H1 (cell line): ENCODE data around the gene XKR7. TPM values are rescaled to one million over a fixed set of nuclear protein-coding genes. Genes with fewer than 3 reads are reported as not detected.

Experiments
- ASH2L ChIP-seq: fragments of 200-600, 300-600 bp; sonication (generic); IDR thresholded peaks from one replicate; pipeline ENCODE4 v1.7.1; 2017; ENCODE audit warnings: low read length
- BCL11A ChIP-seq, 2 experiments: IDR thresholded peaks; one replicate each; pipeline ENCODE4 v1.6.1; 2011; ENCODE audit warnings: low read depth in 2 of 2, low read length in 2 of 2, mild to moderate bottlenecking in 2 of 2
- CREB1 ChIP-seq: IDR thresholded peaks from 2 replicates; pipeline ENCODE4 v1.6.1; 2012; ENCODE audit warnings: inconsistent platforms
- GABPA ChIP-seq: IDR thresholded peaks from 2 replicates; pipeline ENCODE4 v1.6.1; 2011; ENCODE audit warnings: mild to moderate bottlenecking, low read length, moderate library complexity, borderline replicate concordance; ENCODE audit not compliant: insufficient read depth
- HDAC2 ChIP-seq, 2 experiments: fragments of 300-600 bp in 1 of 2; sonication (generic) in 1 of 2; IDR thresholded peaks; 2 replicates each; pipeline ENCODE4 v1.6.1; 2011 to 2012; ENCODE audit warnings: low read depth in 2 of 2, low read length in 2 of 2, mild to moderate bottlenecking in 2 of 2, moderate library complexity in 2 of 2, borderline replicate concordance in 1 of 2, inconsistent platforms in 1 of 2
- JUN ChIP-seq: IDR thresholded peaks from 2 replicates; pipeline ENCODE4 v1.6.1; 2011; ENCODE audit warnings: low read depth, mild to moderate bottlenecking, improper control_type of control experiment, low read length
- KDM4A ChIP-seq: IDR thresholded peaks from one replicate; pipeline ENCODE4 v1.7.1; 2012; ENCODE audit warnings: low read depth, mild to moderate bottlenecking, moderate library complexity, low read length, inconsistent platforms; ENCODE audit not compliant: severe bottlenecking
- SP1 ChIP-seq: IDR thresholded peaks from 2 replicates; pipeline ENCODE4 v1.6.1; 2011; ENCODE audit warnings: low read depth, low read length
- TAF1 ChIP-seq: IDR thresholded peaks from 2 replicates; pipeline ENCODE4 v1.6.1; 2011; ENCODE audit warnings: mild to moderate bottlenecking, low read depth, low read length
- TAF7 ChIP-seq: optimal IDR thresholded peaks from 2 replicates; pipeline ENCODE3; 2011; ENCODE audit warnings: low read depth, mild to moderate bottlenecking, inconsistent platforms, low read length, moderate library complexity, borderline replicate concordance
- TCF12 ChIP-seq: IDR thresholded peaks from 2 replicates; pipeline ENCODE4 v1.6.1; 2011; ENCODE audit warnings: low read depth, mild to moderate bottlenecking, low read length
- polyA plus RNA-seq, 7 experiments: library from polyadenylated mRNA; depleted of rRNA in 3 of 7; stranded (reverse) in 5 of 7; unstranded in 2 of 7; fragments of >200 nt in 5 of 7; fragments of 200-250 nt in 2 of 7; gene quantifications; 1 replicate in 5 of 7; 2 replicates in 1 of 7; 4 replicates in 1 of 7; pipeline versions ENCODE4 v1.2.1 to v1.2.3, GENCODE V29; 2011 to 2013; ENCODE audit warnings: missing spikeins in 2 of 7, mixed read lengths in 2 of 7
- total RNA-seq: library from RNA; stranded (reverse); fragmentation: NEBNext Ultra II Directional; extraction: Animal tissue kit (Norgen Biotek cat#: 25700); gene quantifications from 2 replicates; pipeline ENCODE4 v1.2.1, GENCODE V29; 2021

The XKR7 gene
- total and polyA plus RNA-seq, 2 of the 8 experiments (the other 6 are each of a cell fraction or from before 2014, with no cell fraction given) = 1.8 to 2.4 TPM

DNA sequence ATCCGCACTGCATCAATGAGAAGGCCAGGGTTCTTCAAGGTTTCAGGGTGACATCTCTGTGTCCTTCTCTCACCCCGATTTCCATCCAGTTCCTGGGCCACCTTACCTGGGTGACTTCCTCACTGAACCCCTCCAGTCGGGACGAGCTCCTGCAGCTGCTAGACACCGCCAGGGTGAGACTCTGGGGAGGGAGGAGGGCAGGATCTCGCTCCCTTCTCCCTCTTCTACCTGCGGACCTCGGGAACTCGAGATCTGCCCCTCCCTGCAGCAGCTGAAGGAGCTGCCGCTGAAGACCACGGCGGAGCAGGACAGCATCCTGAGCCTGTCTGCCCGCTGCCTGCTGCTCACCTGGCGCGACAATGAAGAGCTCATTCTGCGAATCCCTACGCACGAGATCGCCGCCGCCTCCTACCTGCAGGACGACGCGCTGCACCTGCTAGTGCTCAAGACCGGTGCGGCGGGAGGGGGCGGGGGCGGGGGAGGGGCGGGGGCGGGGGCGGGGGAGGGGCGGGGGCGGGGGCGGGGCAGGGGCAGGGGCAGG is 49.8 kb downstream of the XKR7 start (continued):
- TF ChIP-seq BCL11A (IDR thresholded peaks at IDR 0.05; ENCODE audit: low read depth in 2 of 2, low read length in 2 of 2) (no peak), SP1 (no peak), TAF7 (peak; percentile 77), GABPA (no peak), KDM4A (peak; percentile 19), TAF1 (peak; percentile 85), HDAC2 (IDR thresholded peaks at IDR 0.05; ENCODE audit: borderline replicate concordance in 1 of 2, low read depth in 2 of 2, low read length in 2 of 2) (0 out of 4 replicates have a peak, but pooled peaks of 1 of the 2 experiments have one; percentile 10), JUN (no peak), CREB1 (peak; percentile 88), TCF12 (peak; percentile 82), ASH2L (peak; percentile 59)
